H9 (cell line): ENCODE measurements around the gene OXCT2. TPM values are rescaled to one million over a fixed set of nuclear protein-coding genes. Genes with fewer than 3 reads are reported as not detected.

ENCODE experiments used
- DNase-seq: peaks from one replicate; pipeline ENCODE4 v3.0.0-alpha.2; 2017
- H2AFZ ChIP-seq: one replicate; pipeline ENCODE4 v1.6.1; 2013; ENCODE audit warnings: mild to moderate bottlenecking, low read length, control low read depth, moderate library complexity
- H2AK5ac ChIP-seq: 2 replicates; pipeline ENCODE4 v1.6.1; 2013; ENCODE audit warnings: low read length, control low read depth, mixed read lengths; ENCODE audit not compliant: insufficient read length
- H2BK120ac ChIP-seq: one replicate; pipeline ENCODE4 v1.6.1; 2013; ENCODE audit warnings: low read depth, mild to moderate bottlenecking, low read length, control low read depth, inconsistent platforms; ENCODE audit not compliant: poor library complexity, severe bottlenecking
- H2BK12ac ChIP-seq: 2 replicates; pipeline ENCODE4 v1.6.1; 2013; ENCODE audit warnings: low read length, control low read depth, mixed read lengths, low read depth; ENCODE audit not compliant: insufficient read length
- H2BK15ac ChIP-seq: 2 replicates; pipeline ENCODE4 v1.6.1; 2013; ENCODE audit warnings: low read depth, low read length, control low read depth
- H2BK20ac ChIP-seq: one replicate; pipeline ENCODE4 v1.6.1; 2013; ENCODE audit warnings: low read depth, mild to moderate bottlenecking, low read length, control low read depth, inconsistent platforms; ENCODE audit not compliant: poor library complexity, severe bottlenecking
- H2BK5ac ChIP-seq: 2 replicates; pipeline ENCODE4 v1.6.1; 2013; ENCODE audit warnings: low read length, control low read depth, mixed read lengths; ENCODE audit not compliant: insufficient read length
- H3K14ac ChIP-seq: 2 replicates; pipeline ENCODE4 v1.6.1; 2013; ENCODE audit warnings: low read length, control low read depth; ENCODE audit not compliant: insufficient read depth
- H3K18ac ChIP-seq: 2 replicates; pipeline ENCODE4 v1.6.1; 2013; ENCODE audit warnings: low read depth, mild to moderate bottlenecking, mixed read lengths, low read length, control low read depth; ENCODE audit not compliant: insufficient read length
- H3K23ac ChIP-seq: 2 replicates; pipeline ENCODE4 v1.6.1; 2013; ENCODE audit warnings: low read length, control low read depth, mixed read lengths, low read depth; ENCODE audit not compliant: insufficient read length
- H3K23me2 ChIP-seq: 2 replicates; pipeline ENCODE4 v1.6.1; 2013; ENCODE audit warnings: low read depth, mild to moderate bottlenecking, mixed read lengths, low read length, control low read depth; ENCODE audit not compliant: insufficient read length, poor library complexity, severe bottlenecking
- H3K27ac ChIP-seq: 2 replicates; pipeline ENCODE4 v1.5.1; 2013; ENCODE audit warnings: low read length, control low read depth, mixed read lengths, low read depth; ENCODE audit not compliant: insufficient read length
- H3K27me3 ChIP-seq: 2 replicates; pipeline ENCODE4 v1.6.1; 2013; ENCODE audit warnings: low read length, control low read depth, inconsistent platforms; ENCODE audit not compliant: insufficient read depth
- H3K4ac ChIP-seq: 2 replicates; pipeline ENCODE4 v1.6.1; 2013; ENCODE audit warnings: low read depth, mild to moderate bottlenecking, control low read depth, inconsistent platforms, low read length, moderate library complexity
- H3K4me1 ChIP-seq: 2 replicates; pipeline ENCODE4 v1.6.1; 2013; ENCODE audit warnings: low read length, control low read depth, inconsistent platforms; ENCODE audit not compliant: insufficient read depth
- H3K4me2 ChIP-seq: 2 replicates; pipeline ENCODE4 v1.6.1; 2013; ENCODE audit warnings: low read length, control low read depth, mixed read lengths; ENCODE audit not compliant: insufficient read length, insufficient read depth
- H3K56ac ChIP-seq: 2 replicates; pipeline ENCODE4 v1.6.1; 2013; ENCODE audit warnings: low read depth, mild to moderate bottlenecking, mixed read lengths, low read length, control low read depth; ENCODE audit not compliant: insufficient read length
- H3K79me1 ChIP-seq: 2 replicates; pipeline ENCODE4 v1.6.1; 2013; ENCODE audit warnings: low read depth, mild to moderate bottlenecking, moderate library complexity, low read length, control low read depth, inconsistent platforms; ENCODE audit not compliant: insufficient read depth, poor library complexity, severe bottlenecking
- H3K79me2 ChIP-seq: 2 replicates; pipeline ENCODE4 v1.6.1; 2013; ENCODE audit warnings: low read length, control low read depth, inconsistent platforms; ENCODE audit not compliant: insufficient read depth
- H3K9ac ChIP-seq: 2 replicates; pipeline ENCODE4 v1.6.1; 2013; ENCODE audit warnings: low read length, control low read depth, mixed read lengths; ENCODE audit not compliant: insufficient read length; ENCODE audit errors: extremely low read depth
- H3K9me3 ChIP-seq: one replicate; pipeline ENCODE4 v1.6.1; 2013; ENCODE audit warnings: low read depth, low read length, inconsistent platforms; ENCODE audit not compliant: control insufficient read depth
- H3T11ph ChIP-seq: one replicate; pipeline ENCODE4 v1.6.1; 2013; ENCODE audit warnings: mild to moderate bottlenecking, low read length, control low read depth, inconsistent platforms
- H4K20me1 ChIP-seq: one replicate; pipeline ENCODE4 v1.6.1; 2013; ENCODE audit not compliant: control insufficient read depth, insufficient read length, insufficient read depth
- H4K5ac ChIP-seq: 2 replicates; pipeline ENCODE4 v1.6.1; 2013; ENCODE audit warnings: low read depth, mild to moderate bottlenecking, mixed read lengths, low read length, control low read depth; ENCODE audit not compliant: insufficient read length
- H4K8ac ChIP-seq: replicated peaks from 2 replicates; pipeline ENCODE4 v1.6.1; 2013; ENCODE audit warnings: low read length, control low read depth, mixed read lengths, low read depth; ENCODE audit not compliant: insufficient read length
- H4K91ac ChIP-seq: 2 replicates; pipeline ENCODE4 v1.6.1; 2013; ENCODE audit warnings: low read depth, mild to moderate bottlenecking, moderate library complexity, mixed read lengths, low read length, control low read depth; ENCODE audit not compliant: insufficient read length
- H3K27ac Mint-ChIP-seq, 3 experiments: 2 replicates in 2 of 3; 3 replicates in 1 of 3; pipeline ENCODE4 v1.8.0; 2020 to 2021; ENCODE audit warnings: mixed read lengths in 3 of 3, mild to moderate bottlenecking in 1 of 3, moderate library complexity in 1 of 3
- H3K27me3 Mint-ChIP-seq: 2 replicates; pipeline ENCODE4 v1.8.0; 2021; ENCODE audit warnings: low read depth, mild to moderate bottlenecking, moderate library complexity, mixed read lengths
- H3K36me3 Mint-ChIP-seq, 3 experiments: 2 replicates in 2 of 3; 3 replicates in 1 of 3; pipeline ENCODE4 v1.8.0; 2020 to 2021; ENCODE audit warnings: low read depth in 3 of 3, mixed read lengths in 3 of 3; ENCODE audit not compliant: insufficient read depth in 1 of 3
- H3K4me1 Mint-ChIP-seq, 2 experiments: 2 replicates each; pipeline ENCODE4 v1.8.0; 2020; ENCODE audit warnings: mixed read lengths in 2 of 2
- H3K4me3 Mint-ChIP-seq, 2 experiments: 2 replicates in 1 of 2; 3 replicates in 1 of 2; pipeline ENCODE4 v1.8.0; 2020 to 2021; ENCODE audit warnings: mild to moderate bottlenecking in 2 of 2, mixed read lengths in 2 of 2, moderate library complexity in 1 of 2
- H3K9me3 Mint-ChIP-seq, 2 experiments: 2 replicates in 1 of 2; 3 replicates in 1 of 2; pipeline ENCODE4 v1.8.0; 2020; ENCODE audit warnings: mild to moderate bottlenecking in 2 of 2, mixed read lengths in 2 of 2, moderate library complexity in 1 of 2
- CTCF ChIP-seq: fragments of 200-600 bp; sonication (generic); conservative IDR thresholded peaks from 3 replicates; pipeline ENCODE4 v1.8.0; 2021; ENCODE audit warnings: antibody characterized with exemption, mild to moderate bottlenecking
- WGBS: extraction: QIAGEN DNeasy Blood & Tissue Kit; methylation state at CpG from one replicate; pipeline ENCODE4 v1.1.7; 2013; ENCODE audit warnings: missing lambda C conversion rate, low lambda C conversion rate, mixed read lengths; ENCODE audit not compliant: insufficient read length; ENCODE audit errors: extremely low coverage; 5-methylcytosine and 5-hydroxymethylcytosine counted together
- total RNA-seq: library from RNA; stranded (reverse); gene quantifications from 2 replicates; pipeline ENCODE4 v1.2.1, GENCODE V29; 2021

OXCT2 gene
- total RNA-seq, 1 experiment from 2014 or later: 3.7 TPM

GRCh38 chr1:39812913-39813312 lies 41.8 kb upstream of the OXCT2 start:
- Histone ChIP-seq H4K5ac (no peak overlapping the region), H3K23me2 (no peaks in the 10 kb centered on the region), H3K4me2 (no peak overlapping the region), H3K27me3 (no peaks in the 10 kb centered on the region), H2BK120ac (no peak overlapping the region), H3K18ac (no peak overlapping the region), H2AFZ (no peak overlapping the region), H3K27ac (no peak overlapping the region), H3K23ac (no peak overlapping the region), H3K79me2 (no peaks in the 10 kb centered on the region), H2BK12ac (no peak overlapping the region), H3K9me3 (no peaks in the 10 kb centered on the region), H3K4me1 (no peaks in the 10 kb centered on the region), H3K9ac (no peak overlapping the region), H4K91ac (no peak overlapping the region), H3T11ph (no peak overlapping the region), H4K20me1 (no peaks in the 10 kb centered on the region), H3K14ac (no peak overlapping the region), H2BK5ac (no peak overlapping the region), H3K56ac (no peak overlapping the region), H3K4ac (no peak overlapping the region), H2BK15ac (no peak overlapping the region), H4K8ac (no peak overlapping the region), H2BK20ac (no peak overlapping the region), H2AK5ac (no peak overlapping the region), H3K79me1 (no peaks in the 10 kb centered on the region)
- Mint-ChIP-seq H3K36me3 (peaks cover 0 to 4% (median 0%) of the 10 kb centered on the region in 3 experiments; a peak in 2 of 7 replicates), H3K4me1 (peaks cover 0 to 7% of the 10 kb centered on the region in 2 experiments), H3K27ac (no peak overlapping the region; a peak in 1 of 7 replicates), H3K9me3 (peaks cover 1 to 6% of the 10 kb centered on the region in 2 experiments; a peak in 4 of 5 replicates), H3K4me3 (no peak overlapping the region), H3K27me3 (peaks cover 31% of the 10 kb centered on the region)
- no peak for DNase-seq
- no peak for TF ChIP-seq CTCF
- WGBS: no CpG with 5 or more reads among the region's 3 CpGs
